SU-DHL-6 (cell line): ENCODE data around the gene COL13A1.

Experiments
- H2AFZ ChIP-seq: fragments of 200-600 bp; sonication (generic); 2 replicates; pipeline ENCODE4 v1.6.1; 2014; ENCODE audit warnings: low read depth, mild to moderate bottlenecking, moderate library complexity, mixed read lengths, antibody characterized with exemption, low read length; ENCODE audit not compliant: severe bottlenecking
- H3F3A ChIP-seq: fragments of 200-600 bp; shearing (Covaris generic); 2 replicates; pipeline ENCODE4 v1.6.0; 2016; ENCODE audit warnings: antibody characterized with exemption, mild to moderate bottlenecking; ENCODE audit not compliant: insufficient read depth
- H3K27ac ChIP-seq: fragments of 200-600 bp; sonication (generic); 2 replicates; pipeline ENCODE4 v1.5.1; 2016; ENCODE audit warnings: low read depth, mild to moderate bottlenecking, low read length, moderate library complexity, mixed read lengths
- H3K27me3 ChIP-seq: fragments of 200-600 bp; sonication (generic), shearing (Covaris generic); 2 replicates; pipeline ENCODE4 v1.6.0; 2014; ENCODE audit warnings: mild to moderate bottlenecking, low read length
- H3K36me3 ChIP-seq: fragments of 200-600 bp; sonication (generic); 2 replicates; pipeline ENCODE4 v1.6.1; 2014; ENCODE audit warnings: mild to moderate bottlenecking, low read length, mixed read lengths
- H3K4me2 ChIP-seq: fragments of 300-600, 200-600 bp; shearing (Covaris generic), sonication (generic); 2 replicates; pipeline ENCODE4 v1.6.0; 2014; ENCODE audit warnings: low read length, low read depth, mild to moderate bottlenecking; ENCODE audit not compliant: poor library complexity, severe bottlenecking
- H3K4me3 ChIP-seq: fragments of 200-600 bp; sonication (generic); 2 replicates; pipeline ENCODE4 v1.5.1; 2014; ENCODE audit warnings: antibody characterized with exemption, low read length, mild to moderate bottlenecking, mixed read lengths; ENCODE audit not compliant: insufficient read depth, poor library complexity, severe bottlenecking
- H3K79me2 ChIP-seq: fragments of 200-600 bp; sonication (generic); 2 replicates; pipeline ENCODE4 v1.6.1; 2014; ENCODE audit warnings: mild to moderate bottlenecking, low read length, moderate library complexity; ENCODE audit not compliant: insufficient read depth
- H3K9ac ChIP-seq: fragments of 200-600 bp; sonication (generic); 2 replicates; pipeline ENCODE4 v1.7.0; 2014; ENCODE audit warnings: mild to moderate bottlenecking, low read length
- H3K9me2 ChIP-seq: fragments of 200-600 bp; sonication (generic); replicated peaks from 2 replicates; pipeline ENCODE4 v1.6.1; 2014; ENCODE audit warnings: low read length; ENCODE audit not compliant: insufficient read depth
- H3K9me3 ChIP-seq: fragments of 200-600 bp; sonication (generic); 2 replicates; pipeline ENCODE4 v1.6.1; 2014; ENCODE audit warnings: low read length, mixed read lengths; ENCODE audit not compliant: insufficient read depth
- H4K20me1 ChIP-seq: fragments of 200-600 bp; sonication (generic); 2 replicates; pipeline ENCODE4 v1.6.1; 2014; ENCODE audit warnings: low read depth, mild to moderate bottlenecking, antibody characterized with exemption, low read length, moderate library complexity, mixed read lengths
- EZH2phosphoT487 ChIP-seq: fragments of 200-600 bp; sonication (generic), shearing (Covaris generic); conservative IDR thresholded peaks from 2 replicates; pipeline ENCODE4 v1.6.1; 2018; ENCODE audit warnings: mild to moderate bottlenecking, antibody characterized with exemption, low read length, moderate library complexity, mixed read lengths
- TF ChIP-seq, protein P1 (sequence below): fragments of 200-600 bp; sonication (generic); IDR thresholded peaks from one replicate; pipeline ENCODE4 v1.5.1; 2017; ENCODE audit warnings: antibody characterized with exemption, mild to moderate bottlenecking, low read length, moderate library complexity; ENCODE audit not compliant: insufficient read depth, poor library complexity, severe bottlenecking

COL13A1 gene

DNA sequence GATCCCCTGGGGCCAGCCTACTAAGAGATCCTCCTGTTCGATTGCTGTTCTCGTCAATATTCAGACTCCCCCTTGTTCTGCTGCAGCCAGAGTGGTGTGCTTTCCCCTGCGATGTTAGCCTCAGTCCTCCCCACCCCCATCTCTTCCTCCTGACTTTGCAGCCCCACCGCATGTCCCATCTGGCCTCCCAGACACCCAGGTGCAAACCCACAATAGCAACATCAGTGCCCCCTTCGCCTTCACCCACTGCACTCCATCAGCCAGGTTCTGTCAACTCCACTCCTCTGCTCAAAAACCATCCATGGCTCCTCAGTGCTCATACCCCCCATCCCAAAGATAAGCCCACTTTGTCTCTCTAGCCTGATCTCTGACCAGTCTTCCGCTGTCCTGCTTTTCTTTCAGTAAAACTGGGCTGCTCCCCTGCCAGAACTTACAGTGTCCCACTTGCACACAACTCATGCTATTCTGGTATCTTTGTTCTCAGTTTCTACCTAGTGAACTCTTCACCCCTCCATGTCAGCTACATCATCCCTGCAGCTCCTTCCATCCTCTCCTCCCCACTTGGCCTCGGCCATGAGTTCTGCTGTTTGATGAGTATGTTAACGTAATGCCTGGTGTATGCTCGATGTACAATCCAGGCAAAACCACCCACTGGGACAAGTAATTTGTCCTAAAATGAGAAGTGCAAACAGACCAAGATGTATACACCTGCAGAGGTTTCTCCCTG is 26.6 kb downstream of the COL13A1 start:
- no peaks in the 10 kb centered on the region for H3K27me3 ChIP-seq
- no peaks in the 10 kb centered on the region for H3K9me3 ChIP-seq
- no peaks in the 10 kb centered on the region for H3K79me2 ChIP-seq
- no peak overlapping the region for H2AFZ ChIP-seq
- H3K9me2 ChIP-seq = no peaks in the 10 kb centered on the region
- H3K27ac ChIP-seq = no peak overlapping the region
- H3K9ac ChIP-seq = no peak overlapping the region
- H3K4me2 ChIP-seq = no peak overlapping the region
- TF ChIP-seq, protein P1, sequence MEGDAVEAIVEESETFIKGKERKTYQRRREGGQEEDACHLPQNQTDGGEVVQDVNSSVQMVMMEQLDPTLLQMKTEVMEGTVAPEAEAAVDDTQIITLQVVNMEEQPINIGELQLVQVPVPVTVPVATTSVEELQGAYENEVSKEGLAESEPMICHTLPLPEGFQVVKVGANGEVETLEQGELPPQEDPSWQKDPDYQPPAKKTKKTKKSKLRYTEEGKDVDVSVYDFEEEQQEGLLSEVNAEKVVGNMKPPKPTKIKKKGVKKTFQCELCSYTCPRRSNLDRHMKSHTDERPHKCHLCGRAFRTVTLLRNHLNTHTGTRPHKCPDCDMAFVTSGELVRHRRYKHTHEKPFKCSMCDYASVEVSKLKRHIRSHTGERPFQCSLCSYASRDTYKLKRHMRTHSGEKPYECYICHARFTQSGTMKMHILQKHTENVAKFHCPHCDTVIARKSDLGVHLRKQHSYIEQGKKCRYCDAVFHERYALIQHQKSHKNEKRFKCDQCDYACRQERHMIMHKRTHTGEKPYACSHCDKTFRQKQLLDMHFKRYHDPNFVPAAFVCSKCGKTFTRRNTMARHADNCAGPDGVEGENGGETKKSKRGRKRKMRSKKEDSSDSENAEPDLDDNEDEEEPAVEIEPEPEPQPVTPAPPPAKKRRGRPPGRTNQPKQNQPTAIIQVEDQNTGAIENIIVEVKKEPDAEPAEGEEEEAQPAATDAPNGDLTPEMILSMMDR = no peak
- no peak for TF ChIP-seq EZH2phosphoT487
- no peak overlapping the region for H3K4me3 ChIP-seq
- no peaks in the 10 kb centered on the region for H3K36me3 ChIP-seq
- H4K20me1 ChIP-seq = no peaks in the 10 kb centered on the region
- no peaks in the 10 kb centered on the region for H3F3A ChIP-seq

DNA sequence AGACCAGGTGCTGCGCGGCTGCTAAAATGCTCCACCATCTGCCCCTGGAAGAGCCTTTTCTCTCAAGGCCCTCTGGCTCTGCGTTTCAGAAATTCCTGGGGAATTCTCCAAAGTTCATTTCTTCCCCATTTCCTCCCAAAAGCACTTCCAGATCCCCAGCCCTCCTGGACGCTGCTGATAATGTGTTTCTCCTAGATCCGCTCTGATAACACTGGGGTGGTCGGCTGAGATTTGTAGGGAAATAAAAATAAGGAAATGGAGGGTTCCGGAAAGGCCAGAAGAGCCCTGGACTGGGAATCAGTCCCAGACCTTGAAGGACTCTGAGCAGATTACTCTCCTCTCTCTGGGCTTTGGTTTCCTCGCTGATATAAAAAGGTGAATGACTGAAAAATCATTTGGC is 28.1 kb downstream of the COL13A1 start:
- no peak for TF ChIP-seq EZH2phosphoT487
- TF ChIP-seq, protein P1 = no peak
- no peak overlapping the region for H3K4me3 ChIP-seq

DNA sequence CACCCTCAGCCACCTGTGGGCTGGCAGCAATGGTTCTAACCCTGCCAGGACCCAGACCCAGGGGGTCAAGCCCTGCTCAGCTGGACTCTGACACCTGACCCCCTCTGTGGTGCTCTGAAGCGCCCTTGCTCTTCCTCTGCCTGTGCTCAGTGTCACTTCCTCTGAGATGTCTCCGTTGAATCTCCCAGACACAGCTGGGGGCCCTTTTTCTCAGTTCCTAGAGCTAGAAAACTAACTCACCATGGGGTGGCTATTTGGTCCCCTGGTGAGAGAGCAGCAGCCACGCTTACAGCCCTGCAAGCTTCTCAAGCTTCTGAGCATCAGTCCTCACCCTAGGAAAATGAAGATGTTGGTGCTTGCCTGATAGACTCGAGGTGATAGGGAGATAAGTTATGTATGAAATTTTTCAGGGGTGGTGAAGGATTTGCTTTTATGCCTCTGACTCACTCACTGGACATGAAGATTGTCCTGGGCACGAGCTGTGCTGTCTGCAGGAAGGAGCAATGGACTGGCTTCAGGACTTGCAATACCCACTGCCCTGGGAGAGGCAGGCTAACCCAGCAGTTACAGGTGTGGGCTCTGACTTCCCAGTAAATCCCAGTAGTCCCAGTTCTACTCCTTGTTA is 29.6 kb downstream of the COL13A1 start:
- Histone ChIP-seq H3F3A (no peaks in the 10 kb centered on the region), H3K9me2 (no peaks in the 10 kb centered on the region), H3K4me2 (no peak overlapping the region), H3K9ac (no peak overlapping the region), H3K36me3 (no peaks in the 10 kb centered on the region), H3K4me3 (no peak overlapping the region), H3K79me2 (no peaks in the 10 kb centered on the region), H3K27ac (no peak overlapping the region), H3K27me3 (no peaks in the 10 kb centered on the region), H2AFZ (no peak overlapping the region), H3K9me3 (no peaks in the 10 kb centered on the region), H4K20me1 (no peaks in the 10 kb centered on the region)
- TF ChIP-seq, protein P1 = no peak
- TF ChIP-seq EZH2phosphoT487 = no peak

More for the DNA sequence above, 28.1 kb downstream of the COL13A1 start:
- no peaks in the 10 kb centered on the region for H3K79me2 ChIP-seq
- no peak overlapping the region for H3K9ac ChIP-seq
- no peaks in the 10 kb centered on the region for H3K9me3 ChIP-seq
- H4K20me1 ChIP-seq = no peaks in the 10 kb centered on the region
- no peak overlapping the region for H3K4me2 ChIP-seq
- no peaks in the 10 kb centered on the region for H3K27me3 ChIP-seq
- H3K36me3 ChIP-seq = no peaks in the 10 kb centered on the region
- no peaks in the 10 kb centered on the region for H3K9me2 ChIP-seq
- no peak overlapping the region for H3K27ac ChIP-seq
- no peaks in the 10 kb centered on the region for H3F3A ChIP-seq
- no peak overlapping the region for H2AFZ ChIP-seq
